ENCODE measurements around the gene RABL2B.

GRCh38 chr22:50730013-50730891 is 53.2 kb downstream of the RABL2B start:
- TF ChIP-seq, protein P1, sequence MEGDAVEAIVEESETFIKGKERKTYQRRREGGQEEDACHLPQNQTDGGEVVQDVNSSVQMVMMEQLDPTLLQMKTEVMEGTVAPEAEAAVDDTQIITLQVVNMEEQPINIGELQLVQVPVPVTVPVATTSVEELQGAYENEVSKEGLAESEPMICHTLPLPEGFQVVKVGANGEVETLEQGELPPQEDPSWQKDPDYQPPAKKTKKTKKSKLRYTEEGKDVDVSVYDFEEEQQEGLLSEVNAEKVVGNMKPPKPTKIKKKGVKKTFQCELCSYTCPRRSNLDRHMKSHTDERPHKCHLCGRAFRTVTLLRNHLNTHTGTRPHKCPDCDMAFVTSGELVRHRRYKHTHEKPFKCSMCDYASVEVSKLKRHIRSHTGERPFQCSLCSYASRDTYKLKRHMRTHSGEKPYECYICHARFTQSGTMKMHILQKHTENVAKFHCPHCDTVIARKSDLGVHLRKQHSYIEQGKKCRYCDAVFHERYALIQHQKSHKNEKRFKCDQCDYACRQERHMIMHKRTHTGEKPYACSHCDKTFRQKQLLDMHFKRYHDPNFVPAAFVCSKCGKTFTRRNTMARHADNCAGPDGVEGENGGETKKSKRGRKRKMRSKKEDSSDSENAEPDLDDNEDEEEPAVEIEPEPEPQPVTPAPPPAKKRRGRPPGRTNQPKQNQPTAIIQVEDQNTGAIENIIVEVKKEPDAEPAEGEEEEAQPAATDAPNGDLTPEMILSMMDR (IDR thresholded peaks at IDR 0.05; ENCODE audit: borderline replicate concordance, extremely low read depth, low read length, poor library complexity, severe bottlenecking) = no peak
- TF ChIP-seq EZH2 (IDR thresholded peaks at IDR 0.05; ENCODE audit: borderline replicate concordance, low read depth, low read length, severe bottlenecking) = no peak
